Activated gamma-delta T cell treated with Interleukin-2 at 50 U/mL for 16 hours (primary cell): ENCODE data around the gene TENM3.

Experiments used
- DNase-seq: peaks from one replicate; pipeline ENCODE4 v3.0.0-alpha.2; 2020

TENM3 gene

DNA sequence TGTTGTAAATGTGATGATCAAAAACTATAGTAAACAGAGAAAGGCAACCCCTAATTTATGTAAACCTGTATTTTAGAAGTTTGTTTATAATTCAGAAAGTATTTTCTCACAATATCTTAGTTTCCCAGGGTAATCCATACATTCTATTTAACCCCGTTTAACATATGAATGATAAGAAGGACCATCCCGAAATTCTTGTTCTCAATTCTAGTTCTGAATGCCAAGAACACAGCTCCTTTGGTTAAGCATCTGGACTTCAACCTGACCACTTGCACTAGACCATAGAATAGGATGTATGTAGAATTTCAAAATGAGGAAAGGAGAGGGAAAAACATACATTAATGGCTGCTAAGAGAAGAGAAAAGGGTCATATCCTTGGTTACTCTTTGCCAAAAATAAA is 227.0 kb downstream of the TENM3 start:
- DNase-seq, result no peak

DNA sequence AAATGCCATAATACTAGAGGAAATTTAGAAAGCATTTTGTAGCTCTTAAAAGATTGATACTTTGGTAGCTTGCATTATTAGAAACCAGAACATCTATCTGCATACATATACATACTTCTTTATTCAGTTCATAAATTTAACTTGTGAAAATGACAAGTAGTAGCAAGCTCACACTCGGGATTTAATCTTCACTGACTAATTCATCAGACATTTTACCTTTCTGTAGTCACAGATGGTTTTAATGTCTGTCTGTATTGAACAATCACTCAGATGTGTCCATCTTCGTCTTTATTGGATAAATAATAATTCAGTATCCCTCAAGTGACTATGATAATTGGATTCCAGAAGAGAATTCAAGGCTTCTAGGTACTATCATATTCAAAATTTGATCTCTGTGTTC is 232.3 kb downstream of the TENM3 start:
- no peak for DNase-seq

DNA sequence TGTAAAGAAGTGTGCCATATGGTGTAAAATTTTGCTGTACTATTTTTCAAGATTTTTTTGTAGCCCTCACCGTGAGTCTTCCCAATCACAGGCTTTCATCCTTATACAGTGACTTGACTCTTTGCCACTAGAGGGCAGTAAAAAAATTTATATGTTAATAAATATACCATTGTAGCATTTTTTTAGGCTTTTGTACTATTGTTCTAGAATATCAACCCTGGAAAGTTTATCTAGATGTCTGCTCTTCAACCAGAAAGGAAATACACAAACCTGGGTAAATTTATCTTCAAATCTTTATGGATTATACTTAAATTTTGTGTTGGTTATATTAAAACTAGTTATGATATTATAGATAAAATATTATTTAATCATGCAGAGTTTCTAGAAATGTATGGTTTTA is 235.3 kb downstream of the TENM3 start:
- DNase-seq, result no peak

DNA sequence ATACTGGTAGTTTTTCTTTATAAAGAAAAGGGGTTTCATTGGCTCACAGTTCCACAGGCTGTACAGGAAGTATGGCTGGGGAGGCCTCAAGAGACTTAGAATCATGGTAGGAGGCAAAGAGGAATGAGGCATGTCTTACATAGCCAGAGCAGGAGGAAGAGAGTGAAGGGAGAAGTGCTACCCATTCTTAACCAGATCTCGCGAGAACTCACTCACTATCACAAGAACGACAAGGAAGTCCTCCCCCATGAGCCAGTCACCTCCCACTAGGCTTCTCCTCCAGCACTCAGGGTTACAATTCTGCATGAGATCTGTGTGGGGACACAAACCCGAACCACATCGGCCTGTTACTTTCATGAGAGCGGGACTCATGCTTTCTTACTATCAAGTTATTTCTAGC is 240.5 kb downstream of the TENM3 start:
- no peak for DNase-seq

DNA sequence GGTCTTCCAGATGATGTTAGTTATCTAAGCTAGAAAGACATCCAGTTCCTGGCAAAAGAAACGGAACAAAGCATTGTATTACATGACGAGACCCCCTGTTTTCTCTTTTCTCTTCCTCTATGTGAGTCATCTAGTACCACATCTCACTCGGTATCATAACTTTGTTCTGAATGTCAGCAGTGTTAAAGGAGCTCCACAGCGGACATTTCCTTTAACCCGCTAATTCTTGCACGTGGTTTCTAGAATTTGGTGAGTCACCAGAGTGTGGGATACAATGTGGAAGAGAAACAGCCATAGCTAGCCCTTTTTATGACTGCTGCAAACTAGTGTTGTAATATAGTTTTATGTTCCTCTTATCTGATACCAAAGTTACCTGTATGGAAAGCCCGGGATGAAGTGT is 243.7 kb downstream of the TENM3 start:
- DNase-seq, result no peak

DNA sequence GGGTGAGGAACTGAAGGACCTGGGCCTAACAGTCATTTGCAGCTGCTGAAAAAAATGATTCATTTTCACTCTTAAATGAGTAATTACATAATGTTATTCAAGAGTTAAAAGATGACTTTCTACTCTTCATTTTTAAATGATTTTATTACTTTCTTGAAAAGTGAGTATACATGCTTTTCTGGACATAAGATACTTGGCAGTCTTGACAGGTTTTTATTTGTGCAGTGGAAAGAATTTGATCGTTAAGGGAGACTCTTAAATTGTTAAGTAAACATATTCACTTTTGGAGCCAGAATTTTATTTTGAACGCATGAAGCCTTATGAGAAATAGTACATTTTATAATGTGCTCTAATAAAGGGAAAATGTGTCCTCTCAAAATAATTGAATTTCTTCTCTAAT is 245.7 kb downstream of the TENM3 start:
- DNase-seq, result no peak

DNA sequence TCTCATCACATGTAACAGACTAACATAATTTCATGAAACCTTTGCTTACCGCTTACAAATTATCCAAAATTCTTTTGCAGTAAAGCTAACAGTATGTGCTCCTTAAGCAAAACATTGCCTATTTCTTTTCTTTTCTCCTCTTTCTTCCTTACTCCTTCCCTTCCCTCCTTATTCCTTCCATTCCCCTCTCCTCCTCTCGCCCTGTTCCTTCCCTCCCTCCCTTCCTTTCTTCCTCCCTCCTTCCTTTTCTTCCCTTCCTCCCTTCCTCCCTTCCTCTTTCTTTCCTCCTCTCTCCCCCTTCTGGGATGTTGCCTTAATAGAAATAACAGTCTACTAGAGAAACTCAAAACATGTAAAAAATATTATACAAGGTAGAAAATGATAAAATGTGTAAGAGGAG is 246.4 kb downstream of the TENM3 start:
- no peak for DNase-seq

DNA sequence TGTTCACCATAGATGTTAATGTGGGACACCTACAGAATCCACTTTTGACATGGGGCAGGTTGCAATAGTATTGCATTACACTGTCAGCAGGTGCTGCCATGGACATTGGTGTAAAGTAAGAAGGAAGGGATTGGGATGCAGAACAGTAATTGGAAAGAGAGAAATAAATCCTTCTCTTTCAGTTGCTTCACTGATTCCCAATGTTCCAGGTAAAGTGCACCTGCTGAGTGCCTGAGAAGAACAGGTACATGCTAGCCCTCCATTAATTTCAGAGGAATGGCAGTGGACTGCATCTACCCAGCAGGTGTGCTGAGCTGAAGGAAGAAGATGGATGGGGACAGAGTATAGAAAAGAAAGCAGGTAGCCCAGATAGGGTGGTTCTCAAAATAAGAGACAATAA is 248.5 kb downstream of the TENM3 start:
- no peak for DNase-seq

DNA sequence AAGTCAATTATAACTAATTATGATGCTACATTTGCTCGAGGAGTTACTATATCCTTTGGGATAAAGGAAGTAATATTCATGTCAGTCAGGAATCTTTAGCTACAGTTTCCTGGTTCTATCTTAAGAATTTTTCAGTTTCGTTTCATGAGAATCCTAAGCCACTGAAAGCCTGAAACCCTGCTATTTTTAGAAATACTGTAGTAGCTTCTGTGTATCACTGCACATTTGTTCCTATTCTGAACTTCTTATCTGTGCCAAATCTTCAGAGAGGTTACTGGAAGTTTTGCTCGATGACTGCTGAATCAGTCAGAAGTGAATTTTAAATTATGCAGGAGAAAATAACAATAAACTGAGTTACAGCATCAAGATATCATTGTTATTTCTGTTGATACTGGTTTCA is 249.2 kb downstream of the TENM3 start:
- no peak for DNase-seq

DNA sequence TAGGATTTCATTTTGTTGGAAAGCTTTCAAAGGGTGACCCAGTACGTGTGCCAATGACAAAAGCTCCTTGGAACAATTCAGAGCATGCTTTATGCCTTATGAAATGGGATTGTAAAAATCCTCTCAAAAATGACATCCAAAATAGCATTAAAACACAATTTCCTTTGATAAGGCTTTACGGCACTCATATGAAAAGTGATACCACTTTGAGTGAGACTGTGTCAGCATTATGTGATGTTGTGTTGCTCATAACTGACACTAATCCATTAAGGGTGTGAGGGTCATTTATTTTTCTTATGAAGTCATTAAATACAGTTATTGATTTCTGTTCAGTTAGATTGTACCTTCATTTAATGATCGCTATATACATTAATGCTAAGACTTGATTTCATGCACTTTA is 250.2 kb downstream of the TENM3 start:
- DNase-seq, result no peak

DNA sequence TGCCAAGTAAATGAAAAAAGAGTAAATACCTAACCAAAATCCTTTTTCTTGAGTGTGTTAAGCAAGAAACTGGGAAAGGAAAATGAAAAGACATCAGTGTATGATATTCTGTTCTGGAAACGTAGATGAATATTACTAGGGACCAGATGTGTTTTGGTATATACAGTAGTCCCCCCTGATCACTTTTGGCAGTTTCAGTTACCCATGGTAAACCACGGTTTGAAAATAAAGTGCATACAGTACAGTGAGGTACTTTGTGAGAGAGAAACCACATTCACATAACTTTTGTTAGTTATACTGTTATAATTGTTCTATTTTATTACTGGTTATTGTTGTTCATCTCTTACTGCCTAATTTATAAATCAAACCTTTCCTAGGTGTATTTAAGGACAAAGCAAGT is 250.9 kb downstream of the TENM3 start:
- DNase-seq, result no peak

DNA sequence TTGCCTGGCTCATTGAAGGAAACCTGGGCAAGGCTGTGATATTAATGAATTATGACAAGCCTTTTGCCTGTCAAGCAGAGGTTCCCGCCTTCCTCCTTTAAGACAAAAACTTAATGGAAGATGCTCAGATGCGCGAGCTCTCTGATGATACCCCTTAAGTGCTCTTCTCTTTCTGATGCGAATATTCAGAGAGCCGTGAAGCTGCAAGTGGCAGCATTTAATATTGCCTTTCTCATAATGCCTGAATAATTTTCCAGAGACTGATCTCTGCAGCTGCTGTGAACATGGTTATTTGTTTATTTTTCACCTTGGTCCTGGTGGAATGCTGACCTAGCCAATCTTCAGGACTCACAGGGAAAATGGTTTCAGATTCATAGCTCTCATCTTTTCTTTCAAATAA is 251.8 kb downstream of the TENM3 start:
- no peak for DNase-seq

DNA sequence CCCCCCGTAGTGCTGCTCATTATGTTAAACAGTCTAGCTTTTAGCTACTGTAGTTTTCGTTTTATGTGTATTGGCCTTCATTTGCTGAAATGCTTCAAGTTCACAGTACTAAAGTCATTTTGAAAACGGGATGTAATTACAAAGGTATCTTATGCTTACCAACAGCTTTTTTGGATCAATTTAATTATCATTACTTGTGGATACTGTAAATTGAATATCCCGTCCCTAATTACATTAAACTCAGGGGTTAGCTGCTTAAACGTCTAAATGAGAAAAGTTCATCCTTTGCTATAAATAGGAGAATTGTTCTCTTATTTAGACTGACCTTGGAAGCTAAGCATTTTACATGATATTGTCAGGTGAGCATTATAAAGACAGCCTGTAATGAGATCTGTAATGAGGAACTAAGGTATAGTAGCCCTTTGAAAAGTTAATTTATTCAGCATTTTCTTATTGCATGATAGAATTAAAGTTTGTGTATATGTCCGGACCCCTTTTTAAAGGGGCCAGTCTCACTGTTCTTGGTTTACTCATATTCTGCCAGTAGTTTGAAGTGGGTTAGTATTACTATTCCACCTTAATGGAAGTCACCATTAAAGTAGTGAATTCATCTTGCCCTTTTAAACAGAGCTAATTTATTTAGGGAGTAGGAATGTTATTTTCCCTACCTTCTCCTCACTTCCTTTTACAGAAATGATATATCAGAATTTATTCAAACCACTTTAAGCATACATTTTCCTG is 252.6 kb downstream of the TENM3 start:
- DNase-seq, result no peak

DNA sequence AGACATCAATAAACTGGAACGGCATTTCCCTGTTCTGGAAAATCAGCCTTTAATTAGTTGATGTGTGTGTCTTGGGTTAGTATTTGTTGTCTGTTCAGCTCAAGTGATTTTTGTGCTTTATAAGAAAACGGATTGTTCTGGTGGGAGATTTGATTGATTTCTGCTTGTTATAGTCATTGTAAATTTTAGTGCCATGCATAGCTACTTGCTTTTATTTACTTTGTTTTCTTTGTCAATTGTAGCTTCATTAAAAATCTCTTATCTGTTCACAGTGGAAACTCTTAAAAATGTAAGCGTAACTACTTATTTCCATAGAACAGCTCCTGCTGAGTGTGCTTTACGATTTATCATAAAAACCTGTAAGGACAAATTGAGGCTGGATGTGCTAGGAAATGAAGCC is 253.2 kb downstream of the TENM3 start:
- DNase-seq, result no peak

DNA sequence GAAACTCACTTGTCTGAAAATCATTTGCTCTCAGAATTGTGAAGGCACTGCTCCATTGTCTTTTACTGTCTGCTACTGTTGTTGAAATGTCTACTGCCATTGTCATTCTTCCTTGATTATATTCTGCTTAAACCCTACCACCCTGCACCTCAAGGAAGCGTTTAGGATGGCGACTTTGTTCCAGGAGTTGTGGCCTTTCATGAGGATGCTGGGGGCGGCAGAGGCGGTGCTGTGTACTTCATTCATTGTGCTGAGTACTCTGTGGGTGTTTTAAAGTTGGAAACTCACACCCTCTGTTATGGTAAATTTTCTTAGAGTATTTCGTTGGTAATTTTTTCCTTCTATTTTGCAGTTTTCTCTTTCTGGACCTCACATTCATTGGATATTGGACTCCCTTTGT is 258.9 kb downstream of the TENM3 start:
- DNase-seq, result no peak

DNA sequence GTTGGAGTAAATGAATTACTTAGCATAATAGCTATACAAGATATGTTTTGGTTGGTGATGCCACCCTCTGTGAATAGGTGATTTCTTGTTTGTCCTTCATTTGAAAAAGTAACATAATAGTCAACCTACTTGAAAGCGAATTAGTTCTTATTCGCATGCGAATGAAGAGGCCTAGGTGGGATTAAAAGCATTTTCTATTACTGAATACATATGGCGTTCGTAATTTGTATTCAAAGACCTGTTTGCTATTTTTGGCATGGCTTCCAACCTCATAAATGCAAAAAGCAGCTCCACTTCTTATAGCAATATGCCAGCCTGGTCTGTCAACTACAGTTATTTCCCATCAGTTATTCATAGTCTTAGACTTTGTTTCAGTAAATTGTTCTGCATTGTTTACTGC is 261.3 kb downstream of the TENM3 start:
- no peak for DNase-seq

DNA sequence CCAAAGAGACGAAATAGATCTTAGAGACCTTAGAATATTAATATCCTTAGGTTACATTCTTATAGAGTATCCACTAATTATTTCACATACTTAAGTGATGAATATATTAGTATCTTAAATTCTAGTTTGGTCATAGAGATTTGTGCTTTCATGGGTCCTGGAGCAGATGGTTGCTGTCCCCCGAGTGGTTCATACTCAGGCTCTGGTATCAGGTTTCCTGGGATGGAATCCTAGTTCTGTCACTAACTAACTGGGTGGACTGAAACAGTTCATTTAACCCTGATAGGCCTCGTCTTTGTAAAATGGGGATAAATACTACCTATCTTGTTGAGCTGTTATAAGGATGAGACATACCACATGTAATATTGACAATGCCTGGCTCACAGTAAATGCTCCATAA is 264.6 kb downstream of the TENM3 start:
- no peak for DNase-seq

DNA sequence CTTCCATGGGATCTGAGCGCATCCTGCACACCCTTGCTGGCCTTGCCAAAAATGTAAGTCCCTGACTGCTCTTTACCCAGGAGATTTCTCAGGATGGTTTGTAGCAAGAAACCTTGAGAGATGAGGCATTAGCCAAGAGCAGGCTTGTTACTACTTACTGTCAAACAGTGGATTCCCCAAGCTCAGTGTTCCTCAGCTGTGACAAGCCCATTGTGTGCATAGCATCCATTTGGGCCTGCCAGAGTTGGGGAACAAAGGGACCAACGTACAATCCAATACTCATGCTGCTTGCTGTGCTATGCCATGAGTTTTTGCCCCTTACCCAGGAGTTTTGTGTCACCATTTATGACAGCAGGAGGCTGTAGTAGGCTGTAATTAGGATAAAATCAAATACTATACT is 267.6 kb downstream of the TENM3 start:
- no peak for DNase-seq

DNA sequence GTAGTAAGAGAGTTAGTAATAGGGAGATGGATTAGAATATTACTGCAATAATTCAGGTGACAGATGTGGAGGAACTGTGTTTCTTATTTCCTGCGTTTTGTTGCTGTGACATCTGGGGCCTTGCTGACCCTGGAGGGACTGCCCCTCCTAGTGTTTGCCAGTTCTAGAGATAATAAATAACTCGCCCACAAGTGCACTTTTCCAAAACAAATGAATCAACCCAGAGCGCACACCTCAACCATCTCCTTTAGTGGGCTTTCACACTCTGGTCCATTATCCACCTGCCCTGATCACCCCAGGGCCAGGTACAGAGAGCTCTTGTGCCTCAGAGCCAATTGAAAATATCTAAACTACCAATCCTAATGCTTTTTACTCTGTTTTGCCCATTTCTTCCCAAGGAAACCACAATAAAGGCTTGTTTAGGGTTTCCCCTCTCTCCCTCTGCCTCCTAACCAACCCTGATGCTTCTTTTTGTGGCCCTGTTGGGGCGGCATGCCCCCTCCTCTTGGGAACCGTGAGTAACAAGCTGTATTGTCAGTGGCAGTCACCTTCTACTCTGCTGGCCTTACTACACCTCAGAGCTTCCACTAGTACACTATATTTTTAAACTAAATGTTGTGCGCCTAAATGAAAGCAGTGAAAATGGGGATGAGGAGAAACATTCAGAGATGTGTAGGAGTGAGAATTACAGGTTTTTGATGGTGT is 270.5 kb downstream of the TENM3 start:
- DNase-seq, result no peak

DNA sequence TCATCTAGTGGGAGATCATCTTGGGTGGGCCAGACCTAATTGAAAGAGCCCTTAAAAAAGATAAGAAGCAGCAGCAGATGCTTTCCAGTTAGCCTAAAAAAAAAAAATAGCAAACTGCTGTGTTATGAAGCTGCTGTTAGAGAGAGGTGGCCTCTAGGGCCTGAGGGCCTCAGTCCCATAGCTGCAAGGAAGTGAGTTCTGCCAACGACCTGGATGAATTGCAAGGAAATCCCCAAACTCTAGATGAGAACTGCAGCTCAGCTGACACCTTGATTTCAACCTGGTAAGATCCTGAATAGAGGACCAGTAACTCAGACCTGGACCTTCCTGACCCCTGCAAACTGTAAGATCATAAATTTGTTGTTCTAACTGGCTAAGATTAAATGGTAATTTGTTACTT is 275.2 kb downstream of the TENM3 start:
- DNase-seq, result no peak

DNA sequence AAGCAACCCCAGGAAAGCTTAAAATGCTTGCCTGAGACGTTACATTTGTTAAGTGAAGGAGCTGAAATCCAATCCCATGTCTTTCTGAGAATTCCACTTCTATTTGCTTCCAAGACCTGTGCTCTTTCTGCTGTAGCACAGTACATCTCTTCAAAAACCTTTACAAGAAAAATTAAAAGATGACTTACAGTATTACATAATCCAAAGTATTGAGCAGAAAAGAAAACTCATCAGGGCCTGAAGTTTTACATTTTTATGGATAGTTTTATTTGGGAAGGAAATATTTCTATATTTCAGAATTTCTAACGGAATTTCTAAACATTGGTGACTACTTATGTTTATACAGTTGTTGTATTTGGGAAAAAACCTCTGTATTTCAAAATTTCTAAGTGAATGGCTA is 276.3 kb downstream of the TENM3 start:
- DNase-seq, result no peak

DNA sequence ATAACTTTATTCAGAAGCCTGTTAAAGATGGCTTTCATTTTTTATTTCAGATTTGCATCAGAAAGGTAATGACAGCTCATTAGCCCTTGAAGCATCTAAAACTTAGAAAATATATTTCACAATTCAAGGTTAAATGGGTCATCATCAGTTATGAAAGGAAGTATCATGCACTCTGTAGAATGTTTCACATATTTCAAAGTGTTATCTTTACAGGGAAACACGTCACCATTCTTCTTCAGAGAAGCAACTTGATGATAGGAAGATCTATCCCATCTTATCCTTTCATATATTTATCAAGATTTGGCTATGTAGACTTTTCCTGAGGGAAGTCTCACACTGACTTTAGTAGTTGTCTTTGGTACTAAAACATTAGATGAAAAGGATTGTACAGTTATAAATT is 277.8 kb downstream of the TENM3 start:
- no peak for DNase-seq

DNA sequence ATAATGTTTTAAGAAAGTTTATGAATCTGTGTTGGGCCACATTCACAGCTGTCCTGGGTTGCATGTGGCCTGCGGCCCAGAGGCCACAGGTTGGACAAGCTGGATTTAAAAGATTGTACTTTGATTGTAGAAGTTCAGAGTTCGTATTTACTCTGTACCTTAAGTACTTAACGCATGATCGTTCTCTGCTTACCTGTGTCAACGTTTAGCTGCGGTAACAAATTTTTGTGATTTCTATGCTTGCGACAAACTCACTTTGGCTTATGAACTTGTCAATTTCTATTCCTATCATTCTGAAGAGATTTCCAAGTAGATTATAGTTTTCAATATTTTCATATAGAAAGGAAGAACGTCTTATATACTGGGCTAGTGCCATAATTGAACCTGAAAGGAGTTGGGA is 285.6 kb downstream of the TENM3 start:
- DNase-seq, result no peak

DNA sequence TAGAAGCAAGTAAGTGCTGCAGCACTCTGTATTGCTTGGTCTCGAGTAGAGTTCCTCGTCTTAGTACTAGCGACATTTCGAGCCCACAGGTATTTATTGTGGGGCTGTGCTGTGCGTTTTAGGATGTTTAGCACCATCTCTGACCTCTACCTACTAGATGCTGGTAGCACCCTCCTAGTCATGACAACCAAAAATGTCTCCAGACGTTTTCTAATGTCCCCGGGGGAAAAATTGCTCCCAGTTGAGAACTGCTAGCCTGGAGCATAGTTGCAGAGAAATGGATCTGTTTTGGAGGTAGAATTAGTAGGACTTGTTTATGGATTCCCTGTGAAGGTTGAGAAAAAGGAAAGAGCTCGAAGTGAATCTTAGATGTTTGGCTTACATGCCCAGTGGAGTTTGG is 287.2 kb downstream of the TENM3 start:
- DNase-seq, result no peak

DNA sequence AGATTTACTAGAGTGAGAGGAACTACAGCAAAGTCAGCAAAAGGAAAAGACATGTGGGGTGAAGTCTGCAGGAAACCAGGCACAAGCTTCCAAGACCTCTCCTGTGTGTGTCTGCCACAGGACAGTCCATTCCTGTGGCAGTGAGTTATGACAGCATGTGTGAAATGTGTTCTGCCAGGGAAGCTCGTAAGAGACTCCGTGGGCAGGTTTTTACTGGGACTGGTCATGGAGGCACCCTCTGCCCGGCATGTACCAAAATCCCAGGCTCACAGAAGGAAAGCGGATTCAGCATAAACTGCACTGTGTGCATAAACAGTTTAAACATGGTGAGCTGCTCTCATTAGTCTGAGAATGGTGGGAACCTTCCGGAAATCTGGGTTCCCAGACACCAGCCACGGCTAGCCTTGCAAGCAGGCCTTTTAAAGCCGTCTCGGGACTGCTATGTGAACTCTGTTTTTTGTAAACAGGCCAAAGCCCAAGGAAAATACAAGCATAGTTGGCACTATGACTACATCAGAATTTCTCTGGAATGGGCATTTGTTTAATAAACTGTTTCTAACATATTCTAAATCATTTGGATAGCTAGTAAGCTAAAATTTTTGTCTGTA is 288.5 kb downstream of the TENM3 start:
- no peak for DNase-seq
